Urinary bladder (tissue), 4 donors: ENCODE results near the gene TMEM187. TPM values are rescaled to one million over a fixed set of nuclear protein-coding genes. Genes with fewer than 3 reads are reported as not detected.

Experiments
- DNase-seq: peaks from one replicate; pipeline ENCODE4 v3.0.0-alpha.2; 2015; ENCODE audit errors: extremely low spot score
- H3K27ac ChIP-seq: one replicate; pipeline ENCODE4 v1.5.1; 2013; ENCODE audit warnings: low read depth, mild to moderate bottlenecking, moderate library complexity
- H3K36me3 ChIP-seq: one replicate; pipeline ENCODE4 v1.6.1; 2013; ENCODE audit warnings: mild to moderate bottlenecking, moderate library complexity; ENCODE audit not compliant: insufficient read depth
- H3K4me1 ChIP-seq: one replicate; pipeline ENCODE4 v1.6.1; 2013; ENCODE audit warnings: mild to moderate bottlenecking, moderate library complexity; ENCODE audit not compliant: insufficient read depth
- H3K4me3 ChIP-seq: one replicate; pipeline ENCODE4 v1.5.1; 2013; ENCODE audit warnings: low read depth, low read length
- WGBS: extraction: QIAGEN DNeasy Blood & Tissue Kit; methylation state at CpG from one replicate; pipeline ENCODE4 v1.1.7; 2013; 5-methylcytosine and 5-hydroxymethylcytosine counted together
- polyA plus RNA-seq: library from polyadenylated mRNA; stranded (reverse); fragments of 200-250 nt; gene quantifications from one replicate; pipeline ENCODE4 v1.2.3, GENCODE V29; 2013
- total RNA-seq: library from RNA; depleted of rRNA; stranded (reverse); fragments of >200 nt; gene quantifications from one replicate; pipeline ENCODE4 v1.2.3, GENCODE V29; 2014
- donor health status: healthy with polysubstance abuse.
- donor health status: healthy.

Gene TMEM187
- total RNA-seq (2.3 TPM), polyA plus RNA-seq (13.6 TPM)

- Histone ChIP-seq H3K27ac (peak within 1 kb of the TSS; percentile 99), H3K4me1 (peaks cover 1% of the 10 kb centered on the region), H3K36me3 (no peaks in the 10 kb centered on the region), H3K4me3 (peak within 1 kb of the TSS; percentile 80)
- DNase-seq, result peak; percentile 65
- under 1% methylated on average over 99 of the region's 103 CpGs for WGBS
Observed at GRCh38 chrX:153972368-153973126, at the start of gene TMEM187. TSS of gene TMEM187 (plus strand) at chrX:153972754. CDS start at chrX:153982063, 9,309 bp downstream.

GRCh38 chrX:153922932-153923857, 49.4 kb upstream of the TMEM187 start:
- Histone ChIP-seq H3K27ac (no peak overlapping the region), H3K4me1 (no peaks in the 10 kb centered on the region), H3K36me3 (no peaks in the 10 kb centered on the region), H3K4me3 (no peak overlapping the region)
- no peak for DNase-seq
- 50% methylated on average over 25 of the region's 25 CpGs for WGBS

- Histone ChIP-seq H3K4me3 (no peak overlapping the region), H3K27ac (no peak overlapping the region), H3K4me1 (no peaks in the 10 kb centered on the region), H3K36me3 (no peaks in the 10 kb centered on the region)
- DNase-seq, result no peak
- 24% methylated on average over 14 of the region's 14 CpGs for WGBS
Observed at GRCh38 chrX:153924149-153924861, 48.2 kb upstream of the TMEM187 start.

GRCh38 chrX:153925387-153925738, 47.2 kb upstream of the TMEM187 start:
- no peak overlapping the region for H3K27ac ChIP-seq
- peak overlapping the region; percentile 31 for H3K4me3 ChIP-seq
- H3K4me1 ChIP-seq, result no peaks in the 10 kb centered on the region
- DNase-seq, result no peak
- 84% methylated on average over 4 of the region's 4 CpGs for WGBS
- no peaks in the 10 kb centered on the region for H3K36me3 ChIP-seq

- H3K4me3 ChIP-seq, result peak within 1 kb of the TSS; percentile 31
- H3K36me3 ChIP-seq, result no peaks in the 10 kb centered on the region
- no peaks in the 10 kb centered on the region for H3K4me1 ChIP-seq
- no peak for DNase-seq
- 15% methylated on average over 59 of the region's 59 CpGs for WGBS
- H3K27ac ChIP-seq, result peak within 1 kb of the TSS; percentile 48
Observed at GRCh38 chrX:153925739-153926551, 46.6 kb upstream of the TMEM187 start, which contains the start of gene ARHGAP4. TSS of gene ARHGAP4 (minus strand) at chrX:153926264. CDS start at chrX:153926202, 62 bp downstream.

GRCh38 chrX:153926552-153926857, 46.0 kb upstream of the TMEM187 start:
- Histone ChIP-seq H3K4me1 (no peaks in the 10 kb centered on the region), H3K36me3 (no peaks in the 10 kb centered on the region), H3K27ac (peak overlapping the region; percentile 48), H3K4me3 (no peak overlapping the region)
- 24% methylated on average over 4 of the region's 4 CpGs for WGBS
- no peak for DNase-seq

GRCh38 chrX:153926858-153927671, 45.5 kb upstream of the TMEM187 start:
- WGBS, result 12% methylated on average over 31 of the region's 31 CpGs
- no peaks in the 10 kb centered on the region for H3K36me3 ChIP-seq
- H3K4me3 ChIP-seq, result peak overlapping the region; percentile 53
- DNase-seq, result no peak
- peak overlapping the region; percentile 92 for H3K27ac ChIP-seq
- H3K4me1 ChIP-seq, result no peaks in the 10 kb centered on the region

GRCh38 chrX:153927672-153927921, 45.0 kb upstream of the TMEM187 start:
- Histone ChIP-seq H3K4me3 (peak overlapping the region; percentile 53), H3K36me3 (no peaks in the 10 kb centered on the region), H3K4me1 (no peaks in the 10 kb centered on the region), H3K27ac (peak overlapping the region; percentile 92)
- WGBS, result 0% methylated on average over 8 of the region's 8 CpGs
- no peak for DNase-seq

GRCh38 chrX:153927922-153928760, 44.4 kb upstream of the TMEM187 start:
- peak; percentile 84 for DNase-seq
- peak overlapping the region; percentile 53 for H3K4me3 ChIP-seq
- H3K4me1 ChIP-seq, result no peaks in the 10 kb centered on the region
- H3K36me3 ChIP-seq, result no peaks in the 10 kb centered on the region
- under 1% methylated on average over 75 of the region's 76 CpGs for WGBS
- peak overlapping the region; percentile 92 for H3K27ac ChIP-seq

GRCh38 chrX:153928846-153929245, 43.7 kb upstream of the TMEM187 start:
- WGBS, result 42% methylated on average over 9 of the region's 9 CpGs
- H3K27ac ChIP-seq, result no peak overlapping the region
- no peaks in the 10 kb centered on the region for H3K36me3 ChIP-seq
- no peak for DNase-seq
- H3K4me3 ChIP-seq, result no peak overlapping the region
- no peaks in the 10 kb centered on the region for H3K4me1 ChIP-seq

- H3K4me1 ChIP-seq, result no peaks in the 10 kb centered on the region
- H3K27ac ChIP-seq, result no peak overlapping the region
Observed at GRCh38 chrX:153929576-153929975, 43.0 kb upstream of the TMEM187 start.

More at GRCh38 chrX:153929576-153929975, 43.0 kb upstream of the TMEM187 start:
- DNase-seq, result no peak
- no peak overlapping the region for H3K4me3 ChIP-seq
- WGBS, result 83% methylated on average over 10 of the region's 10 CpGs
- H3K36me3 ChIP-seq, result no peaks in the 10 kb centered on the region
